NCI-H526 (cell line): ENCODE measurements around the gene CNFN.
"Not testable (repeated sequence)": the region's sequence is repeated elsewhere in the genome, so short reads cannot be mapped to it uniquely, and the experiment has no call there.

Experiments
- DNase-seq, 2 experiments: peaks; one replicate each; lab custom pipeline; 2025; lab: John Stamatoyannopoulos, UW

CNFN gene

GRCh38 chr19:42351079-42351735, 38.9 kb downstream of the CNFN start:
- DNase-seq = no peak

- DNase-seq = no peak
Observed at GRCh38 chr19:42350417-42350816, 39.7 kb downstream of the CNFN start.

GRCh38 chr19:42349378-42350107, 40.6 kb downstream of the CNFN start:
- no peak for DNase-seq

- DNase-seq = no peak
Observed at GRCh38 chr19:42348211-42348610, 41.9 kb downstream of the CNFN start.

- DNase-seq = no peak
Observed at GRCh38 chr19:42345191-42345812, 44.8 kb downstream of the CNFN start.

GRCh38 chr19:42344336-42344893, 45.7 kb downstream of the CNFN start:
- DNase-seq = no peak

- no peak for DNase-seq
Observed at GRCh38 chr19:42343344-42344110, 46.6 kb downstream of the CNFN start.

- not testable (repeated sequence) for DNase-seq
Observed at GRCh38 chr19:42339922-42340321, 50.2 kb downstream of the CNFN start.

GRCh38 chr19:42339126-42339860, 50.8 kb downstream of the CNFN start:
- DNase-seq = not testable (repeated sequence)
